Hematopoietic multipotent progenitor cell treated with erythropoietin and hydrocortisone succinate and interleukin-3 and kit ligand, for 8 days (in vitro differentiated cells): ENCODE results near the gene KCTD18.

ENCODE experiments used
- DNase-seq: peaks from one replicate; pipeline ENCODE4 v3.0.0-alpha.2; 2015

KCTD18 gene

GRCh38 chr2:200453853-200454534 is 55.9 kb downstream of the KCTD18 start:
- DNase-seq = no peak

- DNase-seq = no peak
Observed at GRCh38 chr2:200453142-200453852, 56.6 kb downstream of the KCTD18 start.

- no peak for DNase-seq
Observed at GRCh38 chr2:200452377-200452776, 57.5 kb downstream of the KCTD18 start.

GRCh38 chr2:200451511-200451910 is 58.4 kb downstream of the KCTD18 start:
- no peak for DNase-seq

GRCh38 chr2:200450288-200450687 is 59.6 kb downstream of the KCTD18 start:
- no peak for DNase-seq

GRCh38 chr2:200449149-200449548 is 60.7 kb downstream of the KCTD18 start:
- no peak for DNase-seq

GRCh38 chr2:200448455-200448854 is 61.4 kb downstream of the KCTD18 start:
- DNase-seq = no peak

- DNase-seq = no peak
Observed at GRCh38 chr2:200447139-200447855, 62.6 kb downstream of the KCTD18 start.

GRCh38 chr2:200446612-200447011 is 63.3 kb downstream of the KCTD18 start:
- no peak for DNase-seq

GRCh38 chr2:200445284-200445683 is 64.6 kb downstream of the KCTD18 start:
- DNase-seq = no peak

GRCh38 chr2:200444530-200444929 is 65.3 kb downstream of the KCTD18 start:
- no peak for DNase-seq

- DNase-seq = no peak
Observed at GRCh38 chr2:200443916-200444315, 66.0 kb downstream of the KCTD18 start.

GRCh38 chr2:200443376-200443775 is 66.5 kb downstream of the KCTD18 start:
- DNase-seq = no peak

- no peak for DNase-seq
Observed at GRCh38 chr2:200442471-200442870, 67.4 kb downstream of the KCTD18 start.

GRCh38 chr2:200439981-200440380 is 69.9 kb downstream of the KCTD18 start:
- no peak for DNase-seq
